CD4-positive, alpha-beta T cell treated with Interleukin-6 at 100 ng/mL for 8 hours (primary cell): ENCODE results near the gene LDLRAD3.

Source experiments
- DNase-seq: peaks from one replicate; pipeline ENCODE4 v3.0.0-alpha.2; 2020; ENCODE audit warnings: mixed read lengths, low spot score

Gene LDLRAD3

DNA sequence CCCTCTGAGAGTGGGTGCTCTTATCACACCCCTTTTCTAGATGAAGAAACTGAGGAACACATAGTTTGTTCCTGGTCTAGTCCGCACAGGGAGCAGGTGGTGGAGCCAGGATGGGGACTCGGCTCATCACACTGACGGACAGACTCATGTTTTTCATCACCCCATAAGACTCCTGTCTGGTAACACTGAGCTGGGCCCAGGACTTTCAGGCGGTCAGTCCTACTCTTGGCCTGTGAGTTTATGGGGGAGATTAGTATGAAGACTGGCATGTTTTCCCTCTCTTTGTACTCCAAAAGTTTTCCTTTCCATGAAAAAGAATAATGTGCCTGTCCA lies 160.8 kb downstream of the LDLRAD3 start:
- DNase-seq, result no peak

DNA sequence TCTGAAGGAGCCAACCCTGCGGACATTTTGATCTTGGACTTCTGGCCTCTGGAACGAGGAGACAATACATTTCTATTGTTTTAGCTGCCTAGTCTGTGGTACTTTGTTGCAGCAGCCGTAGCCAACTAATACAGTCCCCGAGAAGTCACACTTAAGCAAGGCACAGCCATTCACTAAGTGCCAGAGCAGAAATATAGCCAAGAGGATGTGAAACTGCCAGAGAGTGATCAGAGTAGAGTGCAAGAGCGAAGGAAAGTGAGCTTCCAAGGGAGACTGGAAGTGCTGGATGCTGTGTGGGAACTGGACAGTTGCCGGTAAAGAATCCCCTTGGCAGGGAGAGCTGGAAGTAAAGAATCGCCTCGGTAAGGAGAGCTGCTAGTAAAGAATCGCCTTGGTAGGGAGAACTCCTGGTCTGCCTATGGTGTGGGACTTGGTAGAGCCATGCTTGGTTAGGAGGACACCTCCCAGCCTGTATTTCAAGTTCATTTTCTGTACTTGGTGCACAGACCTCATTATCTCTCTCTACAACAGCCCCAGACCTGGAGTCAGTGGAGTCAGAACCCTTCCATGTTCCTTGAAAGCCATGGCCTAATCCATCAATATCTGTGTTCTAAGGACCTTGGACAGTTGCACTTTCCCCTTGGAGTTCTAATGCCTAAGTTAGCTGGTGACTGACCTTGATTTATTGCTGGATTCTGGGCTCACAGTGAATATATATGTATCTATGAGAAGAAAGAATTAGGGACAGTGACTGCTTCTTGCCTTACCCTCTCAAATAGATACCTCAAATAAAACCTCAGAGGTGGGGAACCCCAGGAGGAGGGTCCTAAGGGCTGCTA lies 162.1 kb downstream of the LDLRAD3 start:
- DNase-seq, result no peak

DNA sequence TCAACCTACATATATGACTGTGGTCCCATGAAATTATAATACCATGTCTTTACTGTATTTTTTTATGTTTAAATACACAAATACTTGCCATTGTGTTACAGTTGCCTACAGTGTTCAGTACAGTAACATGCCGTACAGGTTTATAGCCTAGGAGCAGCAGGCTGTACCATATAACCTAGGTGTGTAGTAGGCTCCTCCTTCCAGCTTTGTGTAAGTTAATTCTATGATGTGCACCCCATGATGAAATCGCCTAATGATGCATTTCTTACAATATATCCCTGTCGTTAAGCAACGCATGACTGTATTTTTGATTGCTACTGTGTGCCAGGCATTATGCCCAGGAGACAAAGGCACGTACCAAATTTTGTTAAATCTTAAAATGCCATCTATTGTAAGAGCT lies 163.7 kb downstream of the LDLRAD3 start:
- DNase-seq, result no peak

DNA sequence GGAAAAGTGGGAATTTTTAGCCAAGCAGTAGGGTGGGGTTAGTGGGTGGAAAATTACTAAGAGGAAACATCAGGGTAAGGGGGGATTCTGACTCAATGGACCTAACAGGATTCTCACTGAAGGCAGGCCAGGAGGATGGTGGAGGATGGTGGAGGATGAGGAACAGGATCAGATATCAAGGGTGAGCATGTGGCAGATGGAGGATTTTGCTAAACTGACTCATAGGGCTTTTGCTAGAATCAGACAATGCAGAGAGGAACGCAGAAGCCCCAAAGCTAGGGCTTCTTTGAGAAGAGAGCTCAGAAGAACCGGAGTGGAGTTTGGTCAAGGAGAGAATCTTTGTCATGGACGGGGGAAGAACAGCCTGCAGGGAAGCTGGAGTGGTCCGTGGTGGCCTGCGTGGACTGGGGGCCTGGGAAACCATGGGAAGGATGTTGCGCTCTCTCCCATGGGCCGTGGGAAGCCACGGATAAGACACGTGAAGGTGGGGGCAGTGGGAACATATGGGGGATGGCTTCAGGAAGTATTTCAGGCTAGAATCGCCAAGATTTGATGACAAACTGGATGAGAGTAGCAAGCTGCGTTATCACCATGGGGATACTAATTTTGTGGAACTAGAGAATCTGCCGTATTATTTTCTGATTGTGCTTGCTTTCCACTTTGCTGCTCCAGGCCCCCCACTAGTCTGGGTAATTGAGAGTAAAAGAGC lies 165.2 kb downstream of the LDLRAD3 start:
- no peak for DNase-seq

DNA sequence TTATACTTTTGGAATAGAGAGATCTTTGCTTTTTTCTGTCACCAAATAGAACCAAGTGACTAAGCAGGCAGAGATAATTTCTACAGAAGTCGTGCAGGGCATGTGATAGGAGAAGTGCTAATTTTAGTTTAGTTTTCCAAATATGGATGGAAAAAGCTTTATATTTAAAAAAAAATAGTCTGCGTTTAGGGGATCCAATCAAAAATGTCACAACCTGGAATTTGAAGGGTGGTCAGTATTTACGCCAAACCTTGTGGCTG lies 165.7 kb downstream of the LDLRAD3 start:
- no peak for DNase-seq

- DNase-seq, result no peak
These were observed 166.2 kb downstream of the LDLRAD3 start for GRCh38 chr11:36109850-36110606.

GRCh38 chr11:36110668-36111410 lies 167.0 kb downstream of the LDLRAD3 start:
- no peak for DNase-seq

DNA sequence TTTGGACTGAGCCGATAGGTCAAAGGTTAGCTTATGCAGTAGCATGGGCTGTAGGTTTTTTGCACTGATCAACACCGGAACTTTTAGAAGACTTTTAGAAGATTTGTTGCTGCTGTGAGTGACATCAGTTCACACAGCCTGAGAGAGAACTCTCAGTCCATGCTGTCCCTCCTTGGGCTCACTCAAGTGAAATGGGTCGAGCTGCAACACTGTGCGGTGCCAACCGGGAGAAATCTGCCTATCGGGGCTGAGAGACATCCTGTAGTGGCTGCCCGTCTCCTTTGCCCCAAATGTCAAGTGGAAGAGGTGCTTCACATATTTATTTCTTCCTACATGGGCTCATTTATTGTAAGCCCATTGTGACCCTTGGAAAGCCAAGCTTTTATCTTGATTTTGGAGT lies 170.2 kb downstream of the LDLRAD3 start:
- no peak for DNase-seq

DNA sequence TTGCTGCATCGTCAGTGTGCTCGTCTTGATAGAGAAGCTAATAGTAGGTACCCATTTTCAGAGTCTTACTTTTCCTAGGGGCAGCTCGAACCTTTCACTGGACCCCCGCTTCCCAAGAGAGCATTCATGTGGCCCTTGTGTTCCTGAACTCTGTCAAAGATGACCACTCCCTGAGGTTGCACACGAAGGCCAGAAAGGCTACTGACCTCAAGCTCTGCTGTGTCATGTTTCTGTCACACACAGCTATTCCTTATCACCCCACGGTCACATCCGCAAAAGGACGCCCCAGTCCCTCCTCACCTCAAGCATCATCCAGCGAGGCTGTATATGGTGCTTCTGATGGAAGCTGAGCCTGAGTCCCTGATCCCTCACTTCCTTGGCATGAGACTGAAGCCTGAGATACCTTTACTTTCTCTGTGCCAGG lies 171.5 kb downstream of the LDLRAD3 start:
- no peak for DNase-seq

- DNase-seq, result no peak
These were observed 172.3 kb downstream of the LDLRAD3 start for GRCh38 chr11:36116161-36116560.

DNA sequence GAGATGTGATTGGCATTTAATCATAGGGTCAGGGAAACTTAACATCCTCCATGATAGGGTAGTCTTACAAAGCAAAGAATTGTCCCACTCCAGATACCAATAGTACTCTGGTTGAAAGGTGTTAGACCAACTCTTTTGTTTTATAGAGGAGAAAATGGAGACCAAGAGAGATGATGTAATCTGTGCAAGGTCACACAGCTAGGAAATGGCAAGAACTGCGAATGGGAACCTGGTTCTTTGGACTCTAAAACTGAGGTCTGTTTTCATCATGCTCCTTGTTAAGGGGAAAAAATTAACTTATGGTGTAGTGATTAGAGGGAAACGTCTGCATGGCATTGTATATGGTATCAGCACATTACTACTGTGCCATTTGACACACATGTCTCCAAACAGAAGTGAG lies 174.2 kb downstream of the LDLRAD3 start:
- DNase-seq, result no peak

- no peak for DNase-seq
These were observed 175.4 kb downstream of the LDLRAD3 start for GRCh38 chr11:36119300-36119699.

DNA sequence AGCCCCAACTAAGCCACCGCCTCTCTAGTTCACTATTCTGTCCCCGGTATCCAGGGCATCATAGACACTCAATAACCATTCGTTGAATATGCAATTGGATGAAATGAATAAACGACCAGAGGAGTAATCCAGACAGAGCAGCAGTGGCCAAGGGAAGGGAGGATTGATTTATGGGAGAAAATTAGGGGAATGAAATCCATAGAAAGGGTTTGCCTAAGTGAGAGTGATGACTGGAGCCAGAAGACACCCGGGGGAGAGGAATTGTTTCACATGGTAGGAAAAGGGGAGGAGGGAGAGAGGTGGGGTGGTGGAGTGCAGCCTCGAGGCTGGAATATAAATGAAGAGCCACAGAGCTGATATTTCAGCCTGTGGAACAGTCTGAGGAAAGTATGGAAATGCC lies 177.2 kb downstream of the LDLRAD3 start:
- DNase-seq, result no peak

DNA sequence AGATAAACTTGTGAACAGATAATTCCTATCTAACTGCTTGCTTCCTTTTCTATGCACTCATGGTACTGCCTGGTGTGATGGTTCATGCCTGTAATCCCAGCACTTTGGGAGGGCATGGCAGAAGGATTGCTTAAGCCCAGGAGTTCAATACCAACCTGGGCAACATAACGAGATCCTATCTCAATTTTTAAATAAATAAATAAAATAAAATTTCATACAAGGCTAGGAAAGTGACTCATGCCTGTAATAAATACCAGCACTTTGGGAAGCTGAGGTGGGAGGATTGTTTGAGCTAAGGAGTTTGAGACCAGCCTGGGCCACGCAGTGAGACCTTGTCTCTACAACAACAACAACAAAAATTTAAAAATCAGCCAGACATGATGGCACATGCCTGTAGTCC lies 178.8 kb downstream of the LDLRAD3 start:
- DNase-seq, result no peak

GRCh38 chr11:36123336-36124101 lies 179.7 kb downstream of the LDLRAD3 start:
- no peak for DNase-seq

- no peak for DNase-seq
These were observed 182.8 kb downstream of the LDLRAD3 start for GRCh38 chr11:36126678-36127077.

GRCh38 chr11:36127550-36127949 lies 183.7 kb downstream of the LDLRAD3 start:
- DNase-seq, result no peak

DNA sequence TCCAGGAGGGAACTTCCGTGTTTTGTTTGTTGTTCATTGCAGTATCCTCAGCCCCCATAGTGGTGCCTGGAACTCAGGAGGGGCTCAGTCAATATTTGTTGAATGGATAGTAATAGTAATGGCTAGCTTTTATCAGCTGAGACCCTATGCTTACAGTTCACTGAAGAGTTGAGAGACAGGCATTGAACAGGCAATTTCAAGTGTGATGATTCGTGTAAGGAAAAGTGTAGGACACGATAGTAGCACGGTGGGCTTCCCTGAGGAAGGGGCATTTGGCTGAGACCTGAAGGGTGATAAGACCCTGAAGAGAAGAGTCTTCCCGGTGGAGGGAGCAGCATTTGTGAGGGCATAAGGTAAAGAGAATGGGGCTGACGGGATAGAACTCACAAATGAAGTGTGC lies 186.1 kb downstream of the LDLRAD3 start:
- no peak for DNase-seq

DNA sequence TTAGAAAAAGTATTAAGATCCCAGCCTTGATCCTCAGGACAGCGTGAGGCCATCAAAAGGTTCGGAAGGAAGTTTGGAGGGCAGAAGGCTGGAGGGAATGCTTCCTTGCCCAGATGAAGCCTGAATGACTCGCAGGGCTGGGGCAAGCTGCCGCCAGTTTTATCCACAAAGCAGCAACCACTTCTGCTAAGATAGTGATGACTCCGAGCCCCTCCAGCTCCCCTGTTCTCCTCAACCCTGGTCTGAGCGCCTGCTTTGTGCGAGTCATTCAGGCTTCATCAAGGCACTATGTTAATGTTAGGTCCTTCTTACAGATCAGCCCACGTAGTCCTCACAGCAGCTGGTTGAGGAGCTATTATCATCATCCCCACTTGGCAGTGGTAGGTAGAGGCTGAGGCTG lies 186.5 kb downstream of the LDLRAD3 start:
- DNase-seq, result no peak

GRCh38 chr11:36131721-36132397 lies 188.0 kb downstream of the LDLRAD3 start:
- DNase-seq, result no peak

DNA sequence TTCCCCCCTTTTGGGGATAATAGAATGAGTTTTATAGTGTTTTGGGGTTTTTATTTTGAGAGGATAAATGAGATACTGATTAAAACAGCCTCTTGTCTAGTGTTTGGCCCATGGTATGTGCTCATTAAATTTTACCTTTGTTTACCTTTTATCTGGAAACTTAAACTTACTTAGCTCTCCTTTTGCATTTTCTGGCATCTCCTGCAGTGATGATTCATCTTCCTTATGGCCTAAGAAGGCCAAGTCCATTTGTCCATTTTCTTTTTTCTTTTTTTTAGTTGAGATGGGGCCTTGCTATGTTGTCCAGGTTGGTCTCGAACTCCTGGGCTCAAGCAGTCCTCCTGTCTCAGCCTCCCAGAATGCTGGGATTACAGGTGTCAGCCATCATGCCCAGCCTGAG lies 189.1 kb downstream of the LDLRAD3 start:
- no peak for DNase-seq
